Suprapubic skin (tissue), 3 donors: Measurements from ENCODE around the gene ADAM11.
"Not testable (repeated sequence)": the region's sequence is repeated elsewhere in the genome, so short reads cannot be mapped to it uniquely, and the experiment has no call there.

ENCODE experiments used
- EP300 ChIP-seq: sonication (generic); formaldehyde crosslinking; IDR thresholded peaks from one replicate; pipeline ENCODE4 v1.6.1; 2017; ENCODE audit warnings: antibody characterized with exemption
- POLR2A ChIP-seq, 2 donors: fragments of 450-650 bp; IDR thresholded peaks; one replicate each; pipeline ENCODE4 v1.6.1; 2017; ENCODE audit warnings: antibody characterized with exemption in 2 of 2, mild to moderate bottlenecking in 2 of 2, moderate library complexity in 2 of 2
- TF ChIP-seq, protein P1 (sequence below), 2 donors: fragments of 200-600 bp in 1 of 2; fragments of 450-650 bp in 1 of 2; sonication (generic) in 1 of 2; IDR thresholded peaks; one replicate each; pipeline ENCODE4 v1.5.1; 2016 to 2019; ENCODE audit warnings: antibody characterized with exemption in 2 of 2, mild to moderate bottlenecking in 1 of 2, moderate library complexity in 1 of 2

DNA sequence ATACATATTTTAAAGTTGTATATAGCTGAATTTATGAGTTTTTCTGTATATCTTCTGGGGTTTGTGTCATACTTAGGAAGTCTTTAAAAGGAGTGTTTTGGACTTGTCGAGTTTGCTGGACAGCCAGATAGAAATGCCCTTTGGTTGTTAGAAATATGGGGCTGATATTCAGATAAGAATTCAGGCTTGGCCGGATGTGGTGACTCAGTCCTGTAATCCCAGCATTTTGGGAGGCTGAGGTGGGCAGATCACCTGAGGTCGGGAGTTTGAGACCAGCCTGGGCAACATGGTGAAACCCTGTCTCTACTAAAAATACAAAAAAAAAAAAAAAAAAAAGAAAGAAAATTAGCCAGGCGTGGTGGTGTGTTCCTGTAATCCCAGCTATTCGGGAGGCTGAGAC is 13.1 kb upstream of the ADAM11 start:
- TF ChIP-seq, protein P1, sequence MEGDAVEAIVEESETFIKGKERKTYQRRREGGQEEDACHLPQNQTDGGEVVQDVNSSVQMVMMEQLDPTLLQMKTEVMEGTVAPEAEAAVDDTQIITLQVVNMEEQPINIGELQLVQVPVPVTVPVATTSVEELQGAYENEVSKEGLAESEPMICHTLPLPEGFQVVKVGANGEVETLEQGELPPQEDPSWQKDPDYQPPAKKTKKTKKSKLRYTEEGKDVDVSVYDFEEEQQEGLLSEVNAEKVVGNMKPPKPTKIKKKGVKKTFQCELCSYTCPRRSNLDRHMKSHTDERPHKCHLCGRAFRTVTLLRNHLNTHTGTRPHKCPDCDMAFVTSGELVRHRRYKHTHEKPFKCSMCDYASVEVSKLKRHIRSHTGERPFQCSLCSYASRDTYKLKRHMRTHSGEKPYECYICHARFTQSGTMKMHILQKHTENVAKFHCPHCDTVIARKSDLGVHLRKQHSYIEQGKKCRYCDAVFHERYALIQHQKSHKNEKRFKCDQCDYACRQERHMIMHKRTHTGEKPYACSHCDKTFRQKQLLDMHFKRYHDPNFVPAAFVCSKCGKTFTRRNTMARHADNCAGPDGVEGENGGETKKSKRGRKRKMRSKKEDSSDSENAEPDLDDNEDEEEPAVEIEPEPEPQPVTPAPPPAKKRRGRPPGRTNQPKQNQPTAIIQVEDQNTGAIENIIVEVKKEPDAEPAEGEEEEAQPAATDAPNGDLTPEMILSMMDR (IDR thresholded peaks at IDR 0.05), result not testable (repeated sequence)
- not testable (repeated sequence) for TF ChIP-seq EP300; POLR2A (IDR thresholded peaks at IDR 0.05)
